GM19035 (cell line): ENCODE measurements around the gene ABCC9.

Experiments
- ATAC-seq: cut with Tn5 transposase; IDR thresholded peaks from one replicate; pipeline ENCODE4 v1.9.1; 2021; ENCODE audit not compliant: unreplicated experiment

The ABCC9 gene

GRCh38 chr12:21940549-21941505, at the start of gene ABCC9:
ABCC9 (minus strand) TSS chr12:21941426; CDS start chr12:21936674, 4,752 bp downstream.
- ATAC-seq: no peak

- no peak for ATAC-seq
These were observed 48.7 kb upstream of the ABCC9 start for GRCh38 chr12:21989819-21990412.

- ATAC-seq: no peak
These were observed 47.4 kb upstream of the ABCC9 start for GRCh38 chr12:21988619-21989018.

GRCh38 chr12:21987755-21988154, 46.5 kb upstream of the ABCC9 start:
- no peak for ATAC-seq

GRCh38 chr12:21985155-21985554, 43.9 kb upstream of the ABCC9 start:
- no peak for ATAC-seq

- no peak for ATAC-seq
These were observed 43.1 kb upstream of the ABCC9 start for GRCh38 chr12:21984375-21984774.

- no peak for ATAC-seq
These were observed 41.9 kb upstream of the ABCC9 start for GRCh38 chr12:21983095-21983494.

GRCh38 chr12:21980544-21980943, 39.3 kb upstream of the ABCC9 start:
- ATAC-seq: no peak

GRCh38 chr12:21975293-21975692, 34.1 kb upstream of the ABCC9 start:
- no peak for ATAC-seq

- no peak for ATAC-seq
These were observed 32.0 kb upstream of the ABCC9 start for GRCh38 chr12:21973221-21973620.

- ATAC-seq: no peak
These were observed 30.8 kb upstream of the ABCC9 start for GRCh38 chr12:21972055-21972454.

- ATAC-seq: no peak
These were observed 30.1 kb upstream of the ABCC9 start for GRCh38 chr12:21971344-21971743.

GRCh38 chr12:21962821-21963220, 21.6 kb upstream of the ABCC9 start:
- no peak for ATAC-seq

GRCh38 chr12:21962236-21962635, 21.0 kb upstream of the ABCC9 start:
- ATAC-seq: no peak

GRCh38 chr12:21950649-21951048, 9.4 kb upstream of the ABCC9 start:
- ATAC-seq: no peak

- no peak for ATAC-seq
These were observed 7.8 kb upstream of the ABCC9 start for GRCh38 chr12:21949036-21949435.

- ATAC-seq: no peak
These were observed 5.8 kb upstream of the ABCC9 start for GRCh38 chr12:21946983-21947382.

GRCh38 chr12:21945002-21945401, 3.8 kb upstream of the ABCC9 start:
- no peak for ATAC-seq

- no peak for ATAC-seq
These were observed 1.1 kb upstream of the ABCC9 start for GRCh38 chr12:21942377-21942703.

GRCh38 chr12:21941506-21942376, 515 bp upstream of the ABCC9 start:
- no peak for ATAC-seq

- no peak for ATAC-seq
These were observed 1.8 kb downstream of the ABCC9 start for GRCh38 chr12:21939435-21939834.

GRCh38 chr12:21938879-21939278, 2.3 kb downstream of the ABCC9 start:
- ATAC-seq: no peak
